ENCODE data around the gene CAPZB.

DNA sequence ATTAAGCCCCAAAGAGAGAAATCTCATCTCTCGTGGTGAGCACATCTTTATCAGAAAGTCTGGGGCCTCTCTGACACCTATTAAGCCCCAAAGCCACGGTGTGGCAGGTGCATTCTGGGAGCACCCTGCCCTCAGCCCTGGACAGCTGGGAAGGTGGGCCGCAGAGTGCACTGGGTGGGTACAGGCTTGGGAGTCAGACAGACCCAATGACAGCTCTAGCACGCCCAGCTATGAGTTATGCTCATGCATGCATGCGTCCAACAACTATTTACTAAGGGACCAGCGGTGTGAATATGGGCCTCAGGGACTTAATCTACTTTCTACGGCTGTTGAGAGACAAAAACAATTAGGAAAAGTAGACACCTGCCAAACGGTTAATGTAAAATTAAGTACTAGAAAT lies 126.6 kb downstream of the CAPZB start:
- TF ChIP-seq, protein P1, sequence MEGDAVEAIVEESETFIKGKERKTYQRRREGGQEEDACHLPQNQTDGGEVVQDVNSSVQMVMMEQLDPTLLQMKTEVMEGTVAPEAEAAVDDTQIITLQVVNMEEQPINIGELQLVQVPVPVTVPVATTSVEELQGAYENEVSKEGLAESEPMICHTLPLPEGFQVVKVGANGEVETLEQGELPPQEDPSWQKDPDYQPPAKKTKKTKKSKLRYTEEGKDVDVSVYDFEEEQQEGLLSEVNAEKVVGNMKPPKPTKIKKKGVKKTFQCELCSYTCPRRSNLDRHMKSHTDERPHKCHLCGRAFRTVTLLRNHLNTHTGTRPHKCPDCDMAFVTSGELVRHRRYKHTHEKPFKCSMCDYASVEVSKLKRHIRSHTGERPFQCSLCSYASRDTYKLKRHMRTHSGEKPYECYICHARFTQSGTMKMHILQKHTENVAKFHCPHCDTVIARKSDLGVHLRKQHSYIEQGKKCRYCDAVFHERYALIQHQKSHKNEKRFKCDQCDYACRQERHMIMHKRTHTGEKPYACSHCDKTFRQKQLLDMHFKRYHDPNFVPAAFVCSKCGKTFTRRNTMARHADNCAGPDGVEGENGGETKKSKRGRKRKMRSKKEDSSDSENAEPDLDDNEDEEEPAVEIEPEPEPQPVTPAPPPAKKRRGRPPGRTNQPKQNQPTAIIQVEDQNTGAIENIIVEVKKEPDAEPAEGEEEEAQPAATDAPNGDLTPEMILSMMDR (IDR thresholded peaks at IDR 0.05) = no peak
- TF ChIP-seq POLR2A (IDR thresholded peaks at IDR 0.05) = no peak

All from breast epithelium (tissue), 3 donors.